Measurements from ENCODE around the gene SOX5.
A peak's percentile ranks its signal among the peaks of the same experiment; 100 is the strongest.
"Not testable (repeated sequence)": the region's sequence is repeated elsewhere in the genome, so short reads cannot be mapped to it uniquely, and the experiment has no call there.

SOX5 gene

DNA sequence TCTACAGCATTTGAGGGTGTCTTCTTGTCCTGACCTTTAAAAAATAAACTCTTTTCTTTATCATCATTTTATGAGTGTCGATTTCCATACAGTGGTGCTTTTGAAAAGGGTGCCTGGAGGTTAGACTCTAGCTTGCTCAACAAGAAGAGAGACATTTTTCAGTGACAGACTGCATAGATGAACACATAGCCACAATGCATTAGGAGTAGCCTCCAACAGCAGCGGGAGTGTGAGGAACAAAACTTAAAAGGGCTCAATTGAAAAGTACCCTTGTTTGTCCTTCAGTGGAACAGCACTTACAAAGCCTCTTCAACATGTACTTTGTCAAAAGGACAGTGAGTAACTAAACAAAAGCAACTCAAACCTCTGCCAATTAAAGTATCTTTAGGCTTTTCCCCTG lies 119.3 kb downstream of the SOX5 start:
- DNase-seq, result no peak

DNA sequence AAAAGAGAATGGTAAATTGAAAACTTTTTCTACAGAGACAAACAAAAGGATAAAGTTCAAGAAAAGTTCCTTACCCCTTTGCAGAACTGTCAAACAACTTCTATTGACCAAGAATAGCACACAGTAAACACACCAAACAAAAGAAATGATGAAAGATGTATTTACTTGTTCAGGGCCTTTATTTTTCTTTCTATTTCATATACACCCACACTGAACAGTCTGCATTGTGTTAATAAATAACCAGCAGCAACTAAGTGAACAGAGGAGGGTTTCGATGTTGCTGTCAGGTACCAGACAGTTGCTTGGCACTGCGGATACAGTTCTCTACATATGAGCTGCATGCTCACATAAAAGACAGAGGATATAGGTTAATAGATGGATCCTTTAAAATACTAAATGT lies 122.1 kb downstream of the SOX5 start:
- no peak for DNase-seq

GRCh38 chr12:23825124-23825523 lies 124.3 kb downstream of the SOX5 start:
- DNase-seq, result not testable (repeated sequence)

- DNase-seq, result no peak
Measured at GRCh38 chr12:23824358-23824757, 125.1 kb downstream of the SOX5 start.

- DNase-seq, result not testable (repeated sequence)
Measured at GRCh38 chr12:23822883-23823282, 126.6 kb downstream of the SOX5 start.

DNA sequence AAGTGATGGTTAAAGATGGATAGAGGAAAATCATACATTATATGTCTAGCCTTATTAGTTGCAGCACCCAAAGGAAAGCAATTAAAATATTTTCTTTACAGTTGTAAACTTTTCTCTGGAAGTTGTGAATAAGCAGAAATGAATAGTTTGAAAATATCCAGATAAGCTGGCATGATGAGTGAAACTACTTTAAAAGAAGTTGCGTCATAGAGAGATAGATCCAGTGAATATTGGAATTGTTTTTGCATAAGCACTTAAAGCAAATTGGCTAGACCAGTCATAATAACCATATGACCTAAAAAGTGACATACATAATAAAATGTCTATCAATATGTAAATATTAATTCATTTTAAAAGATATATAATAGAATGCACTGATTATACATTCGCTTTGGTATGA lies 132.1 kb downstream of the SOX5 start:
- no peak for DNase-seq

DNA sequence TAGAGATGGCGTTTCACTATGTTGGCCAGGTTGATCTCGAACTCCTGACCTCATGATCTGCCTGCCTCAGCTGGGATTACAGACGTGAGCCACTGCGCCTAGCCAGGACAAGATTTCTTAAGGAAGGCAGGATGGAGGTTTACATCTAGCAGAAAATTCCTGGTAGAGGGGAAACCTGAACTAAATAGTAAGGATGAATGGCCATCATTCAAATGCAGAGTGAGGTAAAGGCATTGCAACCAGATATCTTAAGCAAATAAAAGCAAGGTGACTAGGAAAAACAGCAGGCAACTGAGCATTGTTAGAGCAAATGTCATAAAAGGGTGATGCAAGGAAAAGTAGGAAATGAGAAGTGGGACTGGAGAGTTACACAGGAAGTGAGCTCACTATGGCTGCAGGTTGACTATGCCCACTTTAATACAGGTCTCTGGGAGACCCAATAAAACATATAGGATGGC lies 133.0 kb downstream of the SOX5 start:
- DNase-seq, result no peak

- no peak for DNase-seq
Measured at GRCh38 chr12:23815810-23816209, 133.7 kb downstream of the SOX5 start.

DNA sequence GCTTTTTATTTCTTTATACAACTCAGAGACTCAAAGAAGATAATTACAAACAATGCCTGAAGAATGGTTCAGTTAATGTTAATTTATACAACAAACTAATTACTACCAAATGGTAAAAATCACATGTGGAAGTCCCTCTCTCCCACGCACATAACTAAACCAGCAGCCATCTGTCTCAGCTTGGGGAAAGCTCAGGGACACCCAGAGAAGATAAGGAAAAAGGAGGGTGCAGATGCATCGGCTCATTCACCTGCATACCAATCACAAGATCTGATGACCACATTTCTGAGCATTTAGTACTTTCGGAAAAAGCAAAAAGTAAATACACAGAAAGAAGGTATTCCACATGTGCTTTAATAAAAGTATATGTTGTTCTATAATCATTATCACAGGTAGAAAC lies 136.3 kb downstream of the SOX5 start:
- peak; percentile 67 for DNase-seq

- DNase-seq, result peak; percentile 83
Measured at GRCh38 chr12:23810329-23810902, 139.1 kb downstream of the SOX5 start.

DNA sequence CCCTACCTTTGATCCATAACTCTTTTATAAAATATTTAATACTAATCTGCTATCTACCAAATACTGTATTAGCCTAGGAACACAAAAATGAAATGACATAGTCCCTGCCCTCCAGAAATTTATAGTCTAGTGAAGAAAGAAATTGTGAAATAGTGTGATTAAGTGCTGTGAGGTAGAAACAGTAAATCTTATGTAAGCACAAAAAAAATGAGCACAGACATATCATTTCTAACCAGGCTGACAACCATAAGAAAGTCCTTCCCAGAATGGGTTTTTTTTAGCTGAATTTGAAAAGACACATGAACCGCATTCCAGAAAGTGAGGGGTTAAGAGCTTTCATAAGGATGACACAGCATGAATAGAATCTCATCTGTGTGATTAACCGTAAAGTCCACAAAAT lies 145.9 kb downstream of the SOX5 start:
- no peak for DNase-seq

DNA sequence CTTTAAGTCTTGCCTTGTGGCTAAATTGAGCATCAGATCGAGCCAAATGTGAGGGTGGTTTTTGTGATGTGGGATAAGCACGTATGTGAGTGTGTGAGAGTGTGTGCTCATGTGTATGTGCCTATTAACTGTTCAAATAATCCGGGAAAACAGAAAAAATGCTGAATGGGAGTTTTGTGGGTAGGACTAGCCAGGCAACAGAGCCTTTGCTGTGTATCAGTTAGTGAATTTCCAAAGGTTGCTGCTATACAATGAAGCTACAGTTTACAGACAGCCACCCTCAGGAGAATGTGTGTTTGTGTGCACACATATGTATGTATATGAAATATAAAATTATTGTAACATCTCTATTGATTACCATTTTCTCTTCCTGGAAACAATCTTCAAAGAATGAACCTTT lies 154.0 kb downstream of the SOX5 start:
- no peak for DNase-seq

GRCh38 chr12:23781118-23781517 lies 168.4 kb downstream of the SOX5 start:
- no peak for DNase-seq

- no peak for DNase-seq
Measured at GRCh38 chr12:23775208-23775607, 174.3 kb downstream of the SOX5 start.

DNA sequence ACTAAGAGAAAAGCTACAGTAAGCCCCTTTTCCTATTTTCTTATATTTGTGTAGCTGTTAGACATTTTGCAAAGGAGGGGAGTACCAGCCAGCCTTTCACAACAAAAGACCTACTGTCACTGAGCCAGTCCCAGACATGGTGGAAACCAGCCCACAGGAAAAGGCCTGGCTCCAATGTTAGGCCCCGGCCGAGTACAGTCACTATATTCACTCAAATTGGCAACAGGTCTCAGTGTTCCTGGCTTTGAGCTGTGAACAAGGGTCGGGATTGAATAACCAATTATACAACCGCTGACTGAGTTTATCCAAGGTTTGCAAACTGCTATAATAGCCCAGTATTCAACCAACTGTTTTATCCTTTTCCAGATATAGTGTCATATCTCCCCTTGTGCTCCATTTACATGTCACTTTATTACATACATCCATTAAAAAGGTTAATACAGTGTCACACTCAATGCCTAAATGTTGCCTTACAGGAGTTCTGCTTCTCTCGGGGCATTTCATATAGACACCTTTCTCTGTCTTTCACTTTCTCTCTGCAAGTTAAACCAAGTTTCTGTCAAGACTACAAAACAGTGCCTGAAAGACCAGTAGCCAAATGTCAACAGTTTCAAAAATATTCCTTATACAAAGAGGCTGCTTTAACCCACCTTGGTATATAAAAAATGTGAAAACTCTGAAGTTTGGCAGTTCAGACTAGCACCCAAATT lies 178.1 kb downstream of the SOX5 start:
- no peak for DNase-seq

- DNase-seq, result no peak
Measured at GRCh38 chr12:23770202-23770938, 179.1 kb downstream of the SOX5 start.

- no peak for DNase-seq
Measured at GRCh38 chr12:23767834-23768233, 181.6 kb downstream of the SOX5 start.

DNA sequence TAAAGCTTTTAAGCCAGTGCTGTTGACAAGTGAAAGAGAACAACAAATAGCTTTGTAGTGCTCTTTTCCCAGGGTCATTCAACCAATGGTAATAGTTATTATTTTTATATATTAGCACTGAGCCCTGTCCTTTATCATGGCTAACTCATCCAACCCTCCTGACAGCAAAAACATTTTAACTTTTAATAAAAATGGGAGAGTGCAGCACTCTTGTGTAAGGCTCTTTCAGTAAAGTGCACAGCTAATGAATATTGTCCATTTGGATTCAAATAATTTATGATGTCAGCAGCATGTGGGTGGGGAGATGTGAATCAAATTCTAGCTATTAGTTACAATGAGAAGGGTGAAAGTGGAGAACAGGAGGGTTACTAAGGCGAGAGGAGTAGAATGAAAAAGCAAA lies 185.7 kb downstream of the SOX5 start:
- DNase-seq, result no peak

DNA sequence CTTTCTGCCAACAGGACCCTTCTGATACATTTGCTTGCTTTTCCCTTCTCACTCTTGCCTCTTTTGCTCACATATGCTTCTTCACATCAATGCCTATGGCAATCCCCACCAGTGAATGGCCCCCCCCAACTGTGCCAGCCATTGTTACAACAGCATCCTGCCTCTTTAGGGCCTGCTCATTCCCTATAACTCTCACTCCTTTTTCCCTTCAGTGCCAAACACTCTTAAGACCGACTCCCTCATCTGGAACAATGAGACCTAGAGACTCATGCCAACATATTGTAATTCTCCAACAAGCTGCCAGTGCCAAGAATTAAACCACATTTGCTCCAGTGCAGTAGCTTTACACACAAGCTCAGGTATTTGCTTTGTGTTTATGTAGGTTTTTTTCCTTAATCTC lies 189.0 kb downstream of the SOX5 start:
- peak; percentile 38 for DNase-seq

DNA sequence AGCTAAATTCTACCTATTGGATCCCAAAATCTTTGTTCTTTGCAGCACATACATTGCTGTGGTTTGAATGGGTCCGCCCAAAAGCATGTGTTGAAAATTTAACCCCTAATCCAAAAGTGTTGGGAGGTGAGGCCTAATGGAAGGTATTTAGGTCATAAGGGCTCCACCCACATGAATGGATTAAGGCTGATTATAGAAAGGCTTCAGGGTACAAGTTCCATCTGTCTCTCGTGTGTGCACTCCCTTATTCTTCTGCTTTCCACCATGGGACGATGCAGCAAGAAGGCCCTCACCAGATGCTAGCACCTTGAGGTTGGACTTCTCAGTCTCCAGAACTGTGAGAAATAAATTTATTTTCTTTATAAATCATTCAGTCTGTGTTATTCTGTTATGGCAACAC lies 190.9 kb downstream of the SOX5 start:
- peak; percentile 88 for DNase-seq

- no peak for DNase-seq
Measured at GRCh38 chr12:23757541-23757962, 191.9 kb downstream of the SOX5 start.

DNA sequence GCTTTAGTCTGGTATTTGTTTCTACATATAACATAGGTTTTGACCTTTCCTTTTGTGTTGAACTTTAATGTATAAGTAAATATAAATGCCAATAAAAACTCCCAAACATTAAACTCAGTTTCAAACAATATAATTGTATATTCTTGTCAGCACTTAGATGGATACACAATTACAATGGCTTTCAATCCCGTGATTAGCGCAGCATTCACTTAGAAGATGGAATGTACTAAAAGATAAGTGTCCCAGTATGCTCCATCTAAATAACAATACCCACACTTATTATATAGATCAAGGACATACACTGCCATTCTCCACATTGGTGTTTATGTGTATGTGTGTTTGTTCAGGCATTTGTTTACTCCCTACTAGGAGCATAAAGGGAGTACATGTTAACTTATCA lies 193.1 kb downstream of the SOX5 start:
- no peak for DNase-seq

- no peak for DNase-seq
Measured at GRCh38 chr12:23753628-23754365, 195.7 kb downstream of the SOX5 start.
